GM23248 (cell line): ENCODE data around the gene SUGCT.

Experiments
- EZH2 ChIP-seq: fragments of 200-600 bp; sonication (generic); IDR thresholded peaks from 2 replicates; pipeline ENCODE4 v1.6.1; 2018; ENCODE audit warnings: antibody characterized with exemption, mild to moderate bottlenecking; ENCODE audit not compliant: insufficient read depth, poor library complexity, severe bottlenecking
- EZH2phosphoT487 ChIP-seq: fragments of 200-600 bp; sonication (generic); IDR thresholded peaks from 2 replicates; pipeline ENCODE4 v1.6.1; 2018; ENCODE audit warnings: antibody characterized with exemption, moderate library complexity, mild to moderate bottlenecking, low read depth; ENCODE audit not compliant: insufficient read depth

DNA sequence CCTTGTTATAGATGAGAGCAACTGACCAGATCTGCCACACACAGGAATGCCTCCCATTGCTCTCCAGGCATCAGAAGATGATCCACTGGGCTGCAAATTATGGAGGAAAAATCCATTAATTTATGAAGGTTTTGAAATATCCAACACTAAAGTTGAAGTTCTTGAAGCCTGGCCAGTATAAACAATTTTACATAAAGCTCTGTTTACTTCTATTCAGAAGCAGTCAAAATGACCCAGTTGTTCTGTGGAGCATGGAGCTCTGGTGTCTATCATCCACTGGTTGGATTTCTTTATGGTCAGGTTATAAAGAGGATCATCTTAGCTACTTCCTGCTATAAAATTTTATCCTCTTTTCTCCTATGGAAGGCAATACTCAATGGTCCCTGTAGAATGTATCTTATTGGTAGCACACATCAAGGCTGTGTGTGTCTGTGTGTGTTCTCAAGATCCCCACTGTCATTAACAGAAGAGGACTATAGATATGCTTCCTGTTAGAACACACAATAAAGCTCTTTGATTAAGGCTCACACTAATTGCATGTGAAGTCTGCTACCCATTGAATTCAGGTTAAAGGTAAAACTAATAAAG is 747.4 kb downstream of the SUGCT start:
- TF ChIP-seq EZH2 (no peak), EZH2phosphoT487 (no peak)
